Measurements from ENCODE around the gene SHPK.

The SHPK gene

GRCh38 chr17:3641717-3642486 lies 5.9 kb upstream of the SHPK start:
- no peak overlapping the region for H3K4me3 ChIP-seq (ENCODE audit: low read depth, low read length)
- peak; percentile 52 for DNase-seq (ENCODE audit: low read depth)
- TF ChIP-seq CTCF (IDR thresholded peaks at IDR 0.05; ENCODE audit: control insufficient read depth, extremely low read depth, insufficient read depth), result no peak

GRCh38 chr17:3641014-3641413 lies 5.0 kb upstream of the SHPK start:
- no peak for DNase-seq (ENCODE audit: low read depth)
- H3K4me3 ChIP-seq (ENCODE audit: low read depth, low read length), result no peak overlapping the region
- TF ChIP-seq CTCF (IDR thresholded peaks at IDR 0.05; ENCODE audit: control insufficient read depth, extremely low read depth, insufficient read depth), result no peak

GRCh38 chr17:3639981-3640596 lies 4.0 kb upstream of the SHPK start:
- TF ChIP-seq CTCF (IDR thresholded peaks at IDR 0.05; ENCODE audit: control insufficient read depth, extremely low read depth, insufficient read depth), result no peak
- DNase-seq (ENCODE audit: low read depth), result no peak
- no peak overlapping the region for H3K4me3 ChIP-seq (ENCODE audit: low read depth, low read length)

- no peak for DNase-seq (ENCODE audit: low read depth)
- peak overlapping the region; percentile 94 for H3K4me3 ChIP-seq (ENCODE audit: low read depth, low read length)
- no peak for TF ChIP-seq CTCF (IDR thresholded peaks at IDR 0.05; ENCODE audit: control insufficient read depth, extremely low read depth, insufficient read depth)
These were observed 891 bp upstream of the SHPK start for GRCh38 chr17:3636908-3637373.

- no peak for TF ChIP-seq CTCF (IDR thresholded peaks at IDR 0.05; ENCODE audit: control insufficient read depth, extremely low read depth, insufficient read depth)
- peak overlapping the region; percentile 94 for H3K4me3 ChIP-seq (ENCODE audit: low read depth, low read length)
- peak; percentile 6 for DNase-seq (ENCODE audit: low read depth)
These were observed 436 bp downstream of the SHPK start for GRCh38 chr17:3635474-3636153.

- no peak for TF ChIP-seq CTCF (IDR thresholded peaks at IDR 0.05; ENCODE audit: control insufficient read depth, extremely low read depth, insufficient read depth)
- DNase-seq (ENCODE audit: low read depth), result no peak
- no peak overlapping the region for H3K4me3 ChIP-seq (ENCODE audit: low read depth, low read length)
These were observed 3.8 kb downstream of the SHPK start for GRCh38 chr17:3632287-3632686.
